HG03066 (cell line): ENCODE data around the gene WRAP73.

Experiments
- ATAC-seq: cut with Tn5 transposase; IDR thresholded peaks from one replicate; pipeline ENCODE4 v1.9.1; 2021; ENCODE audit warnings: low read depth; ENCODE audit not compliant: unreplicated experiment

Gene WRAP73

GRCh38 chr1:3683197-3683596, 33.3 kb upstream of the WRAP73 start:
- ATAC-seq, result no peak

GRCh38 chr1:3681898-3682806, 32.2 kb upstream of the WRAP73 start:
- ATAC-seq, result no peak

- ATAC-seq, result no peak
These were observed 31.5 kb upstream of the WRAP73 start for GRCh38 chr1:3681231-3681897.

GRCh38 chr1:3680488-3681230, 30.8 kb upstream of the WRAP73 start:
- ATAC-seq, result no peak

GRCh38 chr1:3679799-3680453, 30.0 kb upstream of the WRAP73 start:
- ATAC-seq, result no peak

GRCh38 chr1:3679098-3679555, 29.2 kb upstream of the WRAP73 start:
- ATAC-seq, result no peak

- no peak for ATAC-seq
These were observed 28.6 kb upstream of the WRAP73 start for GRCh38 chr1:3678361-3679097.

GRCh38 chr1:3677484-3677883, 27.6 kb upstream of the WRAP73 start:
- peak; percentile 23 for ATAC-seq

GRCh38 chr1:3676581-3677470, 26.9 kb upstream of the WRAP73 start:
- ATAC-seq, result peak; percentile 72

GRCh38 chr1:3675436-3675835, 25.5 kb upstream of the WRAP73 start:
- no peak for ATAC-seq

GRCh38 chr1:3674100-3675094, 24.5 kb upstream of the WRAP73 start:
- ATAC-seq, result no peak

- ATAC-seq, result no peak
These were observed 23.6 kb upstream of the WRAP73 start for GRCh38 chr1:3673381-3674099.

- ATAC-seq, result no peak
These were observed 23.1 kb upstream of the WRAP73 start for GRCh38 chr1:3672971-3673361.

GRCh38 chr1:3672231-3672970, 22.5 kb upstream of the WRAP73 start:
- ATAC-seq, result no peak

- no peak for ATAC-seq
These were observed 21.7 kb upstream of the WRAP73 start for GRCh38 chr1:3671371-3672180.

GRCh38 chr1:3670823-3671265, 20.9 kb upstream of the WRAP73 start:
- no peak for ATAC-seq
